IMR-90 (cell line): ENCODE results near the gene SYNE3. TPM values are rescaled to one million over a fixed set of nuclear protein-coding genes. Genes with fewer than 3 reads are reported as not detected.

Source experiments
- ATAC-seq: fragments of 200-7000 bp; cut with Tn5 transposase; 2 replicates; pipeline ENCODE4 v1.9.1; 2020; ENCODE audit warnings: low read depth, mild to moderate bottlenecking, moderate library complexity
- BruUV-seq: library from RNA; stranded (reverse); fragments of 400-500 nt; replicated peaks from 2 replicates; lab custom pipeline; 2021; lab: Mats Ljungman, UMichigan
- CTCF ChIA-PET: fragments of 300-600 bp; formaldehyde crosslinking; extraction: SDS; loops from one replicate; lab custom pipeline; 2021; ENCODE audit warnings: antibody characterized with exemption; lab: Yijun Ruan, JAX
- POLR2A ChIA-PET: fragments of 300-600 bp; sonication (Branson Sonifier 250); formaldehyde crosslinking; loops from one replicate; lab custom pipeline; 2022; ENCODE audit warnings: antibody characterized with exemption; ENCODE audit not compliant: unreplicated experiment; lab: Charles Lee
- DNase-seq: peaks from one replicate; pipeline ENCODE4 v3.0.0; 2013
- H2AFZ ChIP-seq: replicated peaks from 2 replicates; pipeline ENCODE3; 2013; ENCODE audit warnings: low read length, mild to moderate bottlenecking; ENCODE audit not compliant: poor library complexity
- H2AK5ac ChIP-seq: 2 replicates; pipeline ENCODE4 v1.6.1; 2013; ENCODE audit warnings: low read depth, low read length, inconsistent platforms
- H2AK9ac ChIP-seq: replicated peaks from 2 replicates; pipeline ENCODE3; 2013; ENCODE audit warnings: mild to moderate bottlenecking, low read depth, low read length, moderate library complexity; ENCODE audit not compliant: poor library complexity
- H2BK120ac ChIP-seq: 2 replicates; pipeline ENCODE4 v1.6.1; 2013; ENCODE audit warnings: low read depth, low read length, inconsistent platforms
- H2BK15ac ChIP-seq: 3 replicates; pipeline ENCODE4 v1.6.1; 2013; ENCODE audit warnings: low read depth, low read length, inconsistent platforms
- H2BK20ac ChIP-seq: 2 replicates; pipeline ENCODE4 v1.6.1; 2013; ENCODE audit warnings: low read depth, mild to moderate bottlenecking, inconsistent platforms, low read length, moderate library complexity
- H2BK5ac ChIP-seq: 2 replicates; pipeline ENCODE4 v1.6.1; 2013; ENCODE audit warnings: mild to moderate bottlenecking, low read depth, low read length, inconsistent platforms; ENCODE audit not compliant: poor library complexity, severe bottlenecking
- H3K14ac ChIP-seq: replicated peaks from 2 replicates; pipeline ENCODE4 v1.6.1; 2013; ENCODE audit warnings: low read depth, low read length, inconsistent platforms
- H3K18ac ChIP-seq: 2 replicates; pipeline ENCODE4 v1.6.1; 2013; ENCODE audit warnings: low read depth, low read length, control low read depth
- H3K23ac ChIP-seq: 2 replicates; pipeline ENCODE4 v1.6.1; 2013; ENCODE audit warnings: low read depth, low read length, inconsistent platforms
- H3K27ac ChIP-seq: 2 replicates; pipeline ENCODE4 v1.5.1; 2013; ENCODE audit warnings: mild to moderate bottlenecking, control low read depth, low read length; ENCODE audit not compliant: insufficient read depth
- H3K27me3 ChIP-seq: 2 replicates; pipeline ENCODE4 v1.6.1; 2013; ENCODE audit warnings: low read length; ENCODE audit not compliant: control insufficient read depth, insufficient read depth
- H3K36me3 ChIP-seq: 2 replicates; pipeline ENCODE4 v1.6.1; 2013; ENCODE audit warnings: low read length, mixed read lengths; ENCODE audit not compliant: control insufficient read depth, insufficient read depth
- H3K4ac ChIP-seq: 2 replicates; pipeline ENCODE4 v1.6.1; 2013; ENCODE audit warnings: low read depth, low read length, inconsistent platforms
- H3K4me1 ChIP-seq: 2 replicates; pipeline ENCODE4 v1.6.1; 2013; ENCODE audit warnings: low read length, mixed read lengths; ENCODE audit not compliant: control insufficient read depth, insufficient read depth
- H3K4me2 ChIP-seq: 2 replicates; pipeline ENCODE4 v1.6.1; 2013; ENCODE audit warnings: low read depth, mild to moderate bottlenecking, control low read depth, low read length, moderate library complexity
- H3K4me3 ChIP-seq: 2 replicates; pipeline ENCODE4 v1.5.1; 2013; ENCODE audit warnings: low read depth, mild to moderate bottlenecking, control low read depth, low read length, moderate library complexity; ENCODE audit not compliant: insufficient read depth
- H3K56ac ChIP-seq: 2 replicates; pipeline ENCODE4 v1.6.1; 2013; ENCODE audit warnings: low read length, inconsistent platforms; ENCODE audit not compliant: insufficient read depth; ENCODE audit errors: extremely low read depth
- H3K79me1 ChIP-seq, 2 experiments: 2 replicates each; pipeline ENCODE4 v1.6.1; 2013; ENCODE audit warnings: low read length in 2 of 2, inconsistent platforms in 1 of 2, low read depth in 1 of 2
- H3K9ac ChIP-seq: 2 replicates; pipeline ENCODE4 v1.6.1; 2013; ENCODE audit warnings: low read depth, low read length, control low read depth
- H3K9me1 ChIP-seq: 2 replicates; pipeline ENCODE4 v1.6.1; 2013; ENCODE audit warnings: low read length, inconsistent platforms; ENCODE audit not compliant: insufficient read depth
- H3K9me3 ChIP-seq: 2 replicates; pipeline ENCODE4 v1.6.1; 2013; ENCODE audit warnings: low read length; ENCODE audit not compliant: control insufficient read depth, insufficient read depth
- H4K20me1 ChIP-seq: 2 replicates; pipeline ENCODE4 v1.6.1; 2013; ENCODE audit warnings: low read length, inconsistent platforms; ENCODE audit not compliant: insufficient read depth
- H4K5ac ChIP-seq: 2 replicates; pipeline ENCODE4 v1.6.1; 2013; ENCODE audit warnings: mild to moderate bottlenecking, low read depth, low read length, control low read depth
- H4K8ac ChIP-seq, 2 experiments: 2 replicates each; pipeline ENCODE4 v1.6.1; 2013; ENCODE audit warnings: low read depth in 2 of 2, low read length in 2 of 2, control low read depth in 1 of 2, inconsistent platforms in 1 of 2
- H4K91ac ChIP-seq: 2 replicates; pipeline ENCODE4 v1.6.1; 2013; ENCODE audit warnings: low read depth, low read length, inconsistent platforms; ENCODE audit not compliant: insufficient read depth
- BHLHE40 ChIP-seq: fragments of 150-350 bp; IDR thresholded peaks from 2 replicates; pipeline ENCODE4 v1.6.1; 2016; ENCODE audit warnings: mild to moderate bottlenecking, low read depth, low read length
- CEBPB ChIP-seq: IDR thresholded peaks from 2 replicates; pipeline ENCODE4 v1.6.1; 2012; ENCODE audit warnings: low read depth, low read length, improper control_type of control experiment
- CHD1 ChIP-seq: IDR thresholded peaks from 2 replicates; pipeline ENCODE4 v1.6.1; 2012; ENCODE audit warnings: low read depth, low read length, improper control_type of control experiment
- FOS ChIP-seq: fragments of 150-350 bp; IDR thresholded peaks from 2 replicates; pipeline ENCODE4 v1.6.1; 2016; ENCODE audit warnings: low read depth, low read length
- MAZ ChIP-seq: IDR thresholded peaks from 2 replicates; pipeline ENCODE4 v1.6.1; 2012; ENCODE audit warnings: low read depth, mild to moderate bottlenecking, low read length, improper control_type of control experiment, moderate library complexity, borderline replicate concordance
- MXI1 ChIP-seq: IDR thresholded peaks from 2 replicates; pipeline ENCODE4 v1.6.1; 2012; ENCODE audit warnings: low read depth, mild to moderate bottlenecking, low read length, moderate library complexity, borderline replicate concordance
- NFE2L2 ChIP-seq: fragments of 150-350 bp; IDR thresholded peaks from 2 replicates; pipeline ENCODE4 v1.6.1; 2016; ENCODE audit warnings: low read depth, mild to moderate bottlenecking, low read length
- POLR2A ChIP-seq: IDR thresholded peaks from 2 replicates; pipeline ENCODE4 v1.6.1; 2012; ENCODE audit warnings: mild to moderate bottlenecking, low read depth, low read length
- RAD21 ChIP-seq: IDR thresholded peaks from 2 replicates; pipeline ENCODE4 v1.6.1; 2012; ENCODE audit warnings: low read length, improper control_type of control experiment
- RCOR1 ChIP-seq: IDR thresholded peaks from 2 replicates; pipeline ENCODE4 v1.6.1; 2012; ENCODE audit warnings: mild to moderate bottlenecking, low read length, improper control_type of control experiment; ENCODE audit not compliant: insufficient replicate concordance
- SMC3 ChIP-seq: fragments of 150-350 bp; IDR thresholded peaks from 2 replicates; pipeline ENCODE4 v1.6.1; 2016; ENCODE audit warnings: low read depth, mild to moderate bottlenecking, antibody characterized with exemption, low read length, moderate library complexity
- WGBS, 2 experiments: methylation state at CpG; one replicate each; pipeline versions ENCODE4 v1.1.5 to v1.1.7; 2013; ENCODE audit warnings: missing lambda C conversion rate in 2 of 2; ENCODE audit not compliant: insufficient read length in 1 of 2; ENCODE audit errors: extremely low coverage in 2 of 2; 5-methylcytosine and 5-hydroxymethylcytosine counted together
- dilution Hi-C: fragments of 300-500 bp; cut with HindIII; formaldehyde crosslinking; loops from one replicate; pipeline ENCODE4 v1.14.3; 2018; ENCODE audit warnings: low sequenced_read_pairs; ENCODE audit not compliant: unreplicated experiment
- in situ Hi-C: fragments of 300-500 bp; cut with MboI; formaldehyde crosslinking; loops from 3 replicates; pipeline ENCODE4 v1.14.3; 2019; ENCODE audit warnings: low sequenced_read_pairs, inconsistent platforms, mixed read lengths
- intact Hi-C: fragments of 100-400 bp; cut with micrococcal nuclease; formaldehyde crosslinking; loops from 2 replicates; pipeline ENCODE4 v1.10.0; 2022
- polyA plus RNA-seq, 3 experiments: library from polyadenylated mRNA; depleted of rRNA; stranded (reverse); fragments of >200 nt; gene quantifications; 2 replicates each; pipeline ENCODE4 v1.2.3, GENCODE V29; 2012; ENCODE audit warnings: low replicate concordance in 1 of 3
- total RNA-seq: library from RNA; depleted of rRNA; stranded (reverse); fragments of >200 nt; gene quantifications from 2 replicates; pipeline ENCODE4 v1.2.3, GENCODE V29; 2012
- TF ChIP-seq, protein P1 (sequence below): fragments of 150-350 bp; IDR thresholded peaks from 2 replicates; pipeline ENCODE4 v1.6.1; 2017; ENCODE audit warnings: mild to moderate bottlenecking, antibody characterized with exemption, low read length, low read depth
- TF ChIP-seq, protein P2 (sequence below): fragments of 150-350 bp; IDR thresholded peaks from 2 replicates; pipeline ENCODE4 v1.6.1; 2016; ENCODE audit warnings: low read depth, mild to moderate bottlenecking, low read length, moderate library complexity, borderline replicate concordance
- TF ChIP-seq, protein P3 (sequence below): conservative IDR thresholded peaks from 2 replicates; pipeline ENCODE4 v1.5.1; 2012; ENCODE audit warnings: mild to moderate bottlenecking, low read depth, low read length, improper control_type of control experiment

Gene SYNE3
- total and polyA plus RNA-seq, 2 of the 4 experiments (the other 2 are of a cell fraction), result 2.9 to 5.0 TPM

DNA sequence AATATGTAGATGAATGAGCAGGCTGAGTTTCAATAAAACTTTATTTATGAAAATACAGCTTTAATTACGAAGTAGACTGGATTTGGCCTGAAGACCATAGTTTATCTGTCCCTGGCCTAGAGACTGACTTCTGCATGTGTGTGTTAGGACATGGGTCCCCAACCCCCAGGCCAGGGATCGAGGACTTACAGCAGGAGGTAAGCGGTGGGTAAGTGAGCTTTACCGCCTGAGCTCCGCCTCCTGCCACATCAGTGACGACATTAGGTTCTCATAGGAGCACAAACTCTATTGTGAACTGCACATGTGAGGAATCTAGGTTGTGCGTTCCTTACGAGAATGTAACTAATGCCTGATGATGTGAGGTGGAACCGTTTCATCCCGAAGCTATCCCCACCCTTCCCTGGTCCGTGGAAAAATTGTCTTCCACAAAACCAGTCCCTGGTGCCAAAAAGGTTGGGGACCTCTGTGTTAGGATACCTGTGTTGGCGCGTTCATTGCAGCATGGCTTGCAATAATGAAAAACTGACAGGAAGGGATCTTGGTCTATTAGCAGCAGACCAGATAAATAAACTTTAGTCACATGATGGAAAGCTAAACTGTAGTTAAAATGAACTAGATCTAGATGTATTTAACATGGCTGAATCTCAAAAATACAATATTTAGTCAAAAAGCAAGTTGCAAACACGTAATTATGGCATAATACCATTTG is 22.5 kb upstream of the SYNE3 start:
- H3K27me3 ChIP-seq, result no peaks in the 10 kb centered on the region
- H2BK5ac ChIP-seq, result no peak overlapping the region
- CTCF ChIA-PET, result interaction anchor here (0.9 kb wide), 1 partner anchor 12 kb away, joined by 3 read pairs; no protein-coding TSS in a partner anchor
- H3K4me2 ChIP-seq, result no peak overlapping the region
- H3K27ac ChIP-seq, result no peak overlapping the region
- no peak overlapping the region for H4K8ac ChIP-seq
- H2AFZ ChIP-seq, result no peak overlapping the region
- H3K36me3 ChIP-seq, result peaks cover under 1% of the 10 kb centered on the region; the same call in 1 of the 2 replicates
- no peak overlapping the region for H4K91ac ChIP-seq
- POLR2A ChIA-PET, result interaction anchor here (0.6 kb wide), 1 partner anchor 1332 kb away, joined by 12 read pairs; no protein-coding TSS in a partner anchor
- DNase-seq (no peak), ATAC-seq (no peak)
- H2AK5ac ChIP-seq, result peak overlapping the region; percentile 22; the same call in 1 of the 2 replicates
- peaks cover 14% of the 10 kb centered on the region for H3K9me1 ChIP-seq
- no peak overlapping the region for H2BK120ac ChIP-seq
- 0 out of 2 replicates have a peak, but pooled peaks cover 7% of the 10 kb centered on the region for H3K4me1 ChIP-seq
- no peak overlapping the region for H4K5ac ChIP-seq
- H2BK15ac ChIP-seq, result no peak overlapping the region
- dilution Hi-C loops, result no loop called here
- H2BK20ac ChIP-seq, result no peak overlapping the region
- H3K18ac ChIP-seq, result no peak overlapping the region
- no peak overlapping the region for H3K4ac ChIP-seq
- H3K23ac ChIP-seq, result no peak overlapping the region
- H3K4me3 ChIP-seq, result no peak overlapping the region
- no peak overlapping the region for H3K14ac ChIP-seq
- H2AK9ac ChIP-seq, result no peak overlapping the region
- no TSS peak for BruUV-seq
- H4K20me1 ChIP-seq, result peaks cover 42% of the 10 kb centered on the region
- peaks cover 45 to 64% of the 10 kb centered on the region in 2 experiments for H3K79me1 ChIP-seq
- WGBS, 2 experiments, result 96% methylated on average over 4 of the region's 14 CpGs; no CpG with 5 or more reads in 1 of the 2 experiments
- in situ Hi-C loops, result loop anchor here (25.0 kb wide), 1 partner anchor 723 kb away; the partner anchor contains the start of gene BDKRB1
- no peak overlapping the region for H3K9ac ChIP-seq
- H3K9me3 ChIP-seq, result no peaks in the 10 kb centered on the region
- intact Hi-C loops, result loop anchor here (10.0 kb wide), 3 partner anchors 314 to 726 kb away; no protein-coding TSS in a partner anchor
- H3K56ac ChIP-seq, result no peak overlapping the region
- TF ChIP-seq RCOR1, result no peak
- no peak for TF ChIP-seq RAD21
- no peak for TF ChIP-seq CEBPB
- TF ChIP-seq POLR2A, result no peak
- no peak for TF ChIP-seq MAZ
- TF ChIP-seq, protein P1, sequence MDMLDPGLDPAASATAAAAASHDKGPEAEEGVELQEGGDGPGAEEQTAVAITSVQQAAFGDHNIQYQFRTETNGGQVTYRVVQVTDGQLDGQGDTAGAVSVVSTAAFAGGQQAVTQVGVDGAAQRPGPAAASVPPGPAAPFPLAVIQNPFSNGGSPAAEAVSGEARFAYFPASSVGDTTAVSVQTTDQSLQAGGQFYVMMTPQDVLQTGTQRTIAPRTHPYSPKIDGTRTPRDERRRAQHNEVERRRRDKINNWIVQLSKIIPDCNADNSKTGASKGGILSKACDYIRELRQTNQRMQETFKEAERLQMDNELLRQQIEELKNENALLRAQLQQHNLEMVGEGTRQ, result no peak
- TF ChIP-seq, protein P2, sequence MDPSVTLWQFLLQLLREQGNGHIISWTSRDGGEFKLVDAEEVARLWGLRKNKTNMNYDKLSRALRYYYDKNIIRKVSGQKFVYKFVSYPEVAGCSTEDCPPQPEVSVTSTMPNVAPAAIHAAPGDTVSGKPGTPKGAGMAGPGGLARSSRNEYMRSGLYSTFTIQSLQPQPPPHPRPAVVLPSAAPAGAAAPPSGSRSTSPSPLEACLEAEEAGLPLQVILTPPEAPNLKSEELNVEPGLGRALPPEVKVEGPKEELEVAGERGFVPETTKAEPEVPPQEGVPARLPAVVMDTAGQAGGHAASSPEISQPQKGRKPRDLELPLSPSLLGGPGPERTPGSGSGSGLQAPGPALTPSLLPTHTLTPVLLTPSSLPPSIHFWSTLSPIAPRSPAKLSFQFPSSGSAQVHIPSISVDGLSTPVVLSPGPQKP, result no peak
- TF ChIP-seq CHD1, result no peak
- TF ChIP-seq FOS, result no peak
- no peak for TF ChIP-seq BHLHE40
- TF ChIP-seq MXI1, result no peak
- no peak for TF ChIP-seq SMC3
- TF ChIP-seq, protein P3, sequence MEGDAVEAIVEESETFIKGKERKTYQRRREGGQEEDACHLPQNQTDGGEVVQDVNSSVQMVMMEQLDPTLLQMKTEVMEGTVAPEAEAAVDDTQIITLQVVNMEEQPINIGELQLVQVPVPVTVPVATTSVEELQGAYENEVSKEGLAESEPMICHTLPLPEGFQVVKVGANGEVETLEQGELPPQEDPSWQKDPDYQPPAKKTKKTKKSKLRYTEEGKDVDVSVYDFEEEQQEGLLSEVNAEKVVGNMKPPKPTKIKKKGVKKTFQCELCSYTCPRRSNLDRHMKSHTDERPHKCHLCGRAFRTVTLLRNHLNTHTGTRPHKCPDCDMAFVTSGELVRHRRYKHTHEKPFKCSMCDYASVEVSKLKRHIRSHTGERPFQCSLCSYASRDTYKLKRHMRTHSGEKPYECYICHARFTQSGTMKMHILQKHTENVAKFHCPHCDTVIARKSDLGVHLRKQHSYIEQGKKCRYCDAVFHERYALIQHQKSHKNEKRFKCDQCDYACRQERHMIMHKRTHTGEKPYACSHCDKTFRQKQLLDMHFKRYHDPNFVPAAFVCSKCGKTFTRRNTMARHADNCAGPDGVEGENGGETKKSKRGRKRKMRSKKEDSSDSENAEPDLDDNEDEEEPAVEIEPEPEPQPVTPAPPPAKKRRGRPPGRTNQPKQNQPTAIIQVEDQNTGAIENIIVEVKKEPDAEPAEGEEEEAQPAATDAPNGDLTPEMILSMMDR, result no peak
- TF ChIP-seq NFE2L2, result no peak
